Measurements from ENCODE around the gene CEMIP. TPM values are rescaled to one million over a fixed set of nuclear protein-coding genes. Genes with fewer than 3 reads are reported as not detected.
A peak's percentile ranks its signal among the peaks of the same experiment; 100 is the strongest.

CEMIP gene
- polyA plus RNA-seq, 2 of the 4 experiments (the other 2 are of a cell fraction): 0.54 to 0.84 TPM

DNA sequence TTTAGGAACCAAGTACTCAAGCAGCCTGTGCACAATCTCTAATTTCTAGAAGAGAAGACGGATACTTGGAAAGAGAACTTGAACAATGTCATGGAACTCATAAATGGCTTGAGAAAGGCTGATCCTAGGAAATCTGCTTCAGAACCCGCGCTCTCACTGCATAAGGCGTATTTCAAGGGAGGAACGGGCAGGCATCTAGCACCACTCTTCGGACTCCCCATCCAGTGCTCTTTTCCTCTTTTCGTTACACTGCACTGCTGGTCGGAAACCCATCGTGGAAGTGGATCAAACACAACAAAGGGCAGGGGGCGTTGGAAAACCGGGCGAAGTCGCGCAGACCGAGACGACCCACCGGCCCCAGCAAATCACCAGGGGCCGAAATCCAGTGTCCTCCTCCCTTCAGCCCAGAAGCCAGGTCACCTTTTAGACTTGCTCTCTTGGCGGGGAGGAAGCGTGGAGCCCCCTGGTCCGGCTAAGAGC is 221.0 kb downstream of the CEMIP start:
- DNase-seq (ENCODE audit: low read depth in 1 of 2, low spot score in 1 of 2) (peak in 1 of 2 experiments; percentile 36), ATAC-seq (peak in 1 of 2 experiments; percentile 8; a peak in 4 of 6 replicates), FAIRE-seq (no peak)
- Histone ChIP-seq H3K9me3 (no peaks in the 10 kb centered on the region), H3K4me1 (peaks cover 21% of the 10 kb centered on the region), H3K4me2 (peak overlapping the region; percentile 92), H3K27ac (peak overlapping the region; percentile 90 to 98), H3K4me3 (peak overlapping the region; percentile 67)
- POLR2A ChIA-PET: interaction anchor here (0.5 to 2.5 kb wide), 10 partner anchors 9 to 1119 kb away, joined by 3 to 30 read pairs (median 3); partner anchors contain the start of gene MEX3B
- TF ChIP-seq CHD4 (IDR thresholded peaks at IDR 0.05; ENCODE audit: borderline replicate concordance) (peak; percentile 73; the same call in 1 of the 2 replicates), MAFK (IDR thresholded peaks at IDR 0.05; ENCODE audit: partially characterized antibody) (no peak), TP53 (CRISPR knock-in tag; IDR thresholded peaks at IDR 0.05) (0 out of 2 replicates have a peak, but pooled peaks have one; percentile 44), FOXS1 (CRISPR knock-in tag; IDR thresholded peaks at IDR 0.05) (no peak), EP300 (IDR thresholded peaks at IDR 0.05) (peak in 1 of 2 experiments; percentile 32; a peak in 1 of 5 replicates), FOSL2 (IDR thresholded peaks at IDR 0.05) (no peak), FOSL2 (CRISPR knock-in tag; IDR thresholded peaks at IDR 0.05) (no peak), ZC3H11A (IDR thresholded peaks at IDR 0.05) (no peak), EHMT2 (IDR thresholded peaks at IDR 0.05; ENCODE audit: low read depth) (no peak), HOXB5 (CRISPR knock-in tag; IDR thresholded peaks at IDR 0.05) (0 out of 2 replicates have a peak, but pooled peaks have one; percentile 42), RFX5 (IDR thresholded peaks at IDR 0.05) (no peak)
- TF ChIP-seq, protein P1, sequence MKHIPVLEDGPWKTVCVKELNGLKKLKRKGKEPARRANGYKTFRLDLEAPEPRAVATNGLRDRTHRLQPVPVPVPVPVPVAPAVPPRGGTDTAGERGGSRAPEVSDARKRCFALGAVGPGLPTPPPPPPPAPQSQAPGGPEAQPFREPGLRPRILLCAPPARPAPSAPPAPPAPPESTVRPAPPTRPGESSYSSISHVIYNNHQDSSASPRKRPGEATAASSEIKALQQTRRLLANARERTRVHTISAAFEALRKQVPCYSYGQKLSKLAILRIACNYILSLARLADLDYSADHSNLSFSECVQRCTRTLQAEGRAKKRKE (CRISPR knock-in tag; IDR thresholded peaks at IDR 0.05; ENCODE audit: low read depth): no peak
- 7% methylated on average over 21 of the region's 21 CpGs for WGBS (ENCODE audit: missing lambda C conversion rate)
- CTCF ChIA-PET: interaction anchor here (0.5 to 3.2 kb wide), 3 partner anchors 9 to 544 kb away, joined by 3 to 9 read pairs (median 3); no protein-coding TSS in a partner anchor

DNA sequence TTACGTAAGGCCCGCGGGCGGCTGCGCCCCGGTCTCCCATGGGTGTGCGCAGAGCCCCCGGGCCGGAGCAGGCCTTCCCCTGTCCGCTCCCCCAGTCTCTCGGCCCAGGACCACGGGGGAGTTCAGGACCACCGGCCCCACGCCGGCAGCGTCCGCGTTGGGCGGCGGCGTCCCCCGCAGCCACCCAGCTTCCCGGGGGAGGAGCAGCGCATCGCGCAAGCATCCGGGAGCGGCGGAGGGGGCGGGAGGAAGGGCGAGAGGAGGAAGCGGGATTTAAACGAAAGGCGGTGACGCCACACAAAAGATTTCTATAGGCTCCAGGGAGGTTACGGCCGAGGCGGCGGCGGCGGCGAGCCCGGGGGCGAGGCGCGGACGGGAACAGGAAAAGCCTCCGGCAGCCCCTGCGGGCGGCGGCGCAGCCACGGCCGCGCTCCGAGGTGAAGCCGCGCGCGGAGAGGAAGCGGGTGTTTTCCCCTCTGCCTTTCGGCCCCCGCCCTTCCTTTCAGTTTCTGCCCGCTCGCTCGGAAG is 221.5 kb downstream of the CEMIP start, which contains the start of gene TLNRD1:
TLNRD1 (plus strand) TSS at position 300 of the 528 bp plus-strand sequence. CDS start 1,349 bp downstream, outside the sequence.
- WGBS (ENCODE audit: missing lambda C conversion rate): 1% methylated on average over 36 of the region's 66 CpGs
- H3K27ac ChIP-seq: peak within 1 kb of the TSS; percentile 90 to 98
- ATAC-seq (peak; percentile 84 to 92), FAIRE-seq (no peak), DNase-seq (ENCODE audit: low read depth in 1 of 2, low spot score in 1 of 2) (peak; percentile 95)
- ChIA-PET CTCF (interaction anchor here (0.6 to 3.2 kb wide), 4 partner anchors 9 to 265 kb away, joined by 3 to 9 read pairs (median 3); no protein-coding TSS in a partner anchor), POLR2A (interaction anchor here (0.5 to 2.5 kb wide), 10 partner anchors 10 to 1120 kb away, joined by 3 to 30 read pairs (median 3); partner anchors contain the start of gene MEX3B)
- no peaks in the 10 kb centered on the region for H3K9me3 ChIP-seq
- peak within 1 kb of the TSS; percentile 67 for H3K4me3 ChIP-seq
- peaks cover 24% of the 10 kb centered on the region for H3K4me1 ChIP-seq
- H3K4me2 ChIP-seq: peak within 1 kb of the TSS; percentile 92
- no peak for TF ChIP-seq HEYL (CRISPR knock-in tag; IDR thresholded peaks at IDR 0.05)
- TF ChIP-seq, protein P2, sequence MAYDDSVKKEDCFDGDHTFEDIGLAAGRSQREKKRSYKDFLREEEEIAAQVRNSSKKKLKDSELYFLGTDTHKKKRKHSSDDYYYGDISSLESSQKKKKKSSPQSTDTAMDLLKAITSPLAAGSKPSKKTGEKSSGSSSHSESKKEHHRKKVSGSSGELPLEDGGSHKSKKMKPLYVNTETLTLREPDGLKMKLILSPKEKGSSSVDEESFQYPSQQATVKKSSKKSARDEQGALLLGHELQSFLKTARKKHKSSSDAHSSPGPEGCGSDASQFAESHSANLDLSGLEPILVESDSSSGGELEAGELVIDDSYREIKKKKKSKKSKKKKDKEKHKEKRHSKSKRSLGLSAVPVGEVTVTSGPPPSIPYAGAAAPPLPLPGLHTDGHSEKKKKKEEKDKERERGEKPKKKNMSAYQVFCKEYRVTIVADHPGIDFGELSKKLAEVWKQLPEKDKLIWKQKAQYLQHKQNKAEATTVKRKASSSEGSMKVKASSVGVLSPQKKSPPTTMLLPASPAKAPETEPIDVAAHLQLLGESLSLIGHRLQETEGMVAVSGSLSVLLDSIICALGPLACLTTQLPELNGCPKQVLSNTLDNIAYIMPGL (CRISPR knock-in tag; IDR thresholded peaks at IDR 0.05; ENCODE audit: borderline replicate concordance): 0 out of 2 replicates have a peak, but pooled peaks have one; percentile 10
- TF ChIP-seq, protein P3, sequence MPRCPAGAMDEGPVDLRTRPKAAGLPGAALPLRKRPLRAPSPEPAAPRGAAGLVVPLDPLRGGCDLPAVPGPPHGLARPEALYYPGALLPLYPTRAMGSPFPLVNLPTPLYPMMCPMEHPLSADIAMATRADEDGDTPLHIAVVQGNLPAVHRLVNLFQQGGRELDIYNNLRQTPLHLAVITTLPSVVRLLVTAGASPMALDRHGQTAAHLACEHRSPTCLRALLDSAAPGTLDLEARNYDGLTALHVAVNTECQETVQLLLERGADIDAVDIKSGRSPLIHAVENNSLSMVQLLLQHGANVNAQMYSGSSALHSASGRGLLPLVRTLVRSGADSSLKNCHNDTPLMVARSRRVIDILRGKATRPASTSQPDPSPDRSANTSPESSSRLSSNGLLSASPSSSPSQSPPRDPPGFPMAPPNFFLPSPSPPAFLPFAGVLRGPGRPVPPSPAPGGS (IDR thresholded peaks at IDR 0.05): peak; percentile 90; the same call in 2 of the 3 replicates
- TF ChIP-seq PHF8 (IDR thresholded peaks at IDR 0.05; ENCODE audit: borderline replicate concordance, low read depth): peak; percentile 94
- TF ChIP-seq CHD2 (IDR thresholded peaks at IDR 0.05; ENCODE audit: low read length, partially characterized antibody): peak; percentile 21
- TF ChIP-seq, protein P4, sequence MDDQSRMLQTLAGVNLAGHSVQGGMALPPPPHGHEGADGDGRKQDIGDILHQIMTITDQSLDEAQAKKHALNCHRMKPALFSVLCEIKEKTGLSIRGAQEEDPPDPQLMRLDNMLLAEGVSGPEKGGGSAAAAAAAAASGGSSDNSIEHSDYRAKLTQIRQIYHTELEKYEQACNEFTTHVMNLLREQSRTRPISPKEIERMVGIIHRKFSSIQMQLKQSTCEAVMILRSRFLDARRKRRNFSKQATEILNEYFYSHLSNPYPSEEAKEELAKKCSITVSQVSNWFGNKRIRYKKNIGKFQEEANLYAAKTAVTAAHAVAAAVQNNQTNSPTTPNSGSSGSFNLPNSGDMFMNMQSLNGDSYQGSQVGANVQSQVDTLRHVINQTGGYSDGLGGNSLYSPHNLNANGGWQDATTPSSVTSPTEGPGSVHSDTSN (IDR thresholded peaks at IDR 0.05): 0 out of 2 replicates have a peak, but pooled peaks have one; percentile 24
- no peak for TF ChIP-seq CHD4 (IDR thresholded peaks at IDR 0.05; ENCODE audit: borderline replicate concordance)
- TF ChIP-seq KDM1A (IDR thresholded peaks at IDR 0.05; ENCODE audit: low read depth): no peak
- TF ChIP-seq FOSL2 (IDR thresholded peaks at IDR 0.05): no peak
- peak; percentile 16; the same call in 1 of the 2 replicates for TF ChIP-seq FOSL2 (CRISPR knock-in tag; IDR thresholded peaks at IDR 0.05)
- 0 out of 2 replicates have a peak, but pooled peaks have one; percentile 3 for TF ChIP-seq TP53 (CRISPR knock-in tag; IDR thresholded peaks at IDR 0.05)
- no peak for TF ChIP-seq MAZ (IDR thresholded peaks at IDR 0.05; ENCODE audit: borderline replicate concordance, low read depth, low read length)
- TF ChIP-seq GATA3 (IDR thresholded peaks at IDR 0.05; ENCODE audit: borderline replicate concordance): peak; percentile 40
- TF ChIP-seq EP300 (IDR thresholded peaks at IDR 0.05): no peak
- TF ChIP-seq, protein P5, sequence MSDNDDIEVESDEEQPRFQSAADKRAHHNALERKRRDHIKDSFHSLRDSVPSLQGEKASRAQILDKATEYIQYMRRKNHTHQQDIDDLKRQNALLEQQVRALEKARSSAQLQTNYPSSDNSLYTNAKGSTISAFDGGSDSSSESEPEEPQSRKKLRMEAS (IDR thresholded peaks at IDR 0.05): peak; percentile 60
- TF ChIP-seq, protein P6, sequence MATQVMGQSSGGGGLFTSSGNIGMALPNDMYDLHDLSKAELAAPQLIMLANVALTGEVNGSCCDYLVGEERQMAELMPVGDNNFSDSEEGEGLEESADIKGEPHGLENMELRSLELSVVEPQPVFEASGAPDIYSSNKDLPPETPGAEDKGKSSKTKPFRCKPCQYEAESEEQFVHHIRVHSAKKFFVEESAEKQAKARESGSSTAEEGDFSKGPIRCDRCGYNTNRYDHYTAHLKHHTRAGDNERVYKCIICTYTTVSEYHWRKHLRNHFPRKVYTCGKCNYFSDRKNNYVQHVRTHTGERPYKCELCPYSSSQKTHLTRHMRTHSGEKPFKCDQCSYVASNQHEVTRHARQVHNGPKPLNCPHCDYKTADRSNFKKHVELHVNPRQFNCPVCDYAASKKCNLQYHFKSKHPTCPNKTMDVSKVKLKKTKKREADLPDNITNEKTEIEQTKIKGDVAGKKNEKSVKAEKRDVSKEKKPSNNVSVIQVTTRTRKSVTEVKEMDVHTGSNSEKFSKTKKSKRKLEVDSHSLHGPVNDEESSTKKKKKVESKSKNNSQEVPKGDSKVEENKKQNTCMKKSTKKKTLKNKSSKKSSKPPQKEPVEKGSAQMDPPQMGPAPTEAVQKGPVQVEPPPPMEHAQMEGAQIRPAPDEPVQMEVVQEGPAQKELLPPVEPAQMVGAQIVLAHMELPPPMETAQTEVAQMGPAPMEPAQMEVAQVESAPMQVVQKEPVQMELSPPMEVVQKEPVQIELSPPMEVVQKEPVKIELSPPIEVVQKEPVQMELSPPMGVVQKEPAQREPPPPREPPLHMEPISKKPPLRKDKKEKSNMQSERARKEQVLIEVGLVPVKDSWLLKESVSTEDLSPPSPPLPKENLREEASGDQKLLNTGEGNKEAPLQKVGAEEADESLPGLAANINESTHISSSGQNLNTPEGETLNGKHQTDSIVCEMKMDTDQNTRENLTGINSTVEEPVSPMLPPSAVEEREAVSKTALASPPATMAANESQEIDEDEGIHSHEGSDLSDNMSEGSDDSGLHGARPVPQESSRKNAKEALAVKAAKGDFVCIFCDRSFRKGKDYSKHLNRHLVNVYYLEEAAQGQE (IDR thresholded peaks at IDR 0.05): peak; percentile 36; the same call in 1 of the 2 replicates
- no peak for TF ChIP-seq ZC3H11A (IDR thresholded peaks at IDR 0.05)
- peak; percentile 96 for TF ChIP-seq POLR2A (IDR thresholded peaks at IDR 0.05; ENCODE audit: low read length)
- TF ChIP-seq RFX5 (IDR thresholded peaks at IDR 0.05): no peak
- peak; percentile 89 to 92 for TF ChIP-seq JUN (IDR thresholded peaks at IDR 0.05)
- no peak for TF ChIP-seq RARB (CRISPR knock-in tag; IDR thresholded peaks at IDR 0.05)
